ENCODE data around the gene GCC1. TPM values are rescaled to one million over a fixed set of nuclear protein-coding genes. Genes with fewer than 3 reads are reported as not detected.

Gene GCC1
- polyA plus RNA-seq, result 13.1 TPM
- long read RNA-seq, donor 1, result 0 reads
- long read RNA-seq, donor 2, full-length matches to known transcripts, result 1 of 1 reads
- long read RNA-seq, donor 2, partial matches to known transcripts, result 0 of 1 reads
- long read RNA-seq, donor 2, other reads (novel, unspliced or antisense), result 0 of 1 reads
- long read RNA-seq, donor 3, full-length matches to known transcripts, result 7 of 7 reads
- long read RNA-seq, donor 3, partial matches to known transcripts, result 0 of 7 reads
- long read RNA-seq, donor 3, other reads (novel, unspliced or antisense), result 0 of 7 reads
- long read RNA-seq, donor 4, result 0 reads
- long read RNA-seq, donor 5, full-length matches to known transcripts, result 2 of 8 reads
- long read RNA-seq, donor 5, partial matches to known transcripts, result 6 of 8 reads
- long read RNA-seq, donor 5, other reads (novel, unspliced or antisense), result 0 of 8 reads
- long read RNA-seq, donor 6, full-length matches to known transcripts, result 4 of 4 reads
- long read RNA-seq, donor 6, partial matches to known transcripts, result 0 of 4 reads
- long read RNA-seq, donor 6, other reads (novel, unspliced or antisense), result 0 of 4 reads
- long read RNA-seq, donor 7, partial matches to known transcripts, result 197 of 197 reads
- long read RNA-seq, donor 7, other reads (novel, unspliced or antisense), result 0 of 197 reads
- long read RNA-seq, donor 8, full-length matches to known transcripts, result 4 of 4 reads
- long read RNA-seq, donor 8, partial matches to known transcripts, result 0 of 4 reads
- long read RNA-seq, donor 8, other reads (novel, unspliced or antisense), result 0 of 4 reads
- long read RNA-seq, donor 9, result 0 reads
- long read RNA-seq, donor 10, full-length matches to known transcripts, result 3 of 3 reads
- long read RNA-seq, donor 10, partial matches to known transcripts, result 0 of 3 reads
- long read RNA-seq, donor 10, other reads (novel, unspliced or antisense), result 0 of 3 reads
- long read RNA-seq, donor 11, full-length matches to known transcripts, result 4 of 315 reads
- long read RNA-seq, donor 11, partial matches to known transcripts, result 160 of 315 reads
- long read RNA-seq, donor 11, other reads (novel, unspliced or antisense), result 151 of 315 reads

GRCh38 chr7:127585044-127585953, at the start of gene GCC1:
TSS of gene GCC1 (minus strand) at chr7:127585596. CDS start at chr7:127585182, 414 bp downstream.
- Histone ChIP-seq H3K4me3 (ENCODE audit: low read length) (peak within 1 kb of the TSS; percentile 82), H3K27me3 (ENCODE audit: control insufficient read depth, insufficient read depth, low read length) (no peaks in the 10 kb centered on the region), H3K4me1 (ENCODE audit: control insufficient read depth, insufficient read depth, low read length) (peaks cover 30% of the 10 kb centered on the region), H3K36me3 (ENCODE audit: control insufficient read depth, insufficient read depth, low read length) (peaks cover 35% of the 10 kb centered on the region), H3K9me3 (ENCODE audit: control insufficient read depth, low read depth, low read length) (no peaks in the 10 kb centered on the region), H3K27ac (ENCODE audit: low read length) (peak within 1 kb of the TSS; percentile 69)
- WGBS (ENCODE audit: insufficient coverage, low lambda C conversion rate), result no CpG with 5 or more reads among the region's 78 CpGs
- peak; percentile 87 to 91 for DNase-seq

DNA sequence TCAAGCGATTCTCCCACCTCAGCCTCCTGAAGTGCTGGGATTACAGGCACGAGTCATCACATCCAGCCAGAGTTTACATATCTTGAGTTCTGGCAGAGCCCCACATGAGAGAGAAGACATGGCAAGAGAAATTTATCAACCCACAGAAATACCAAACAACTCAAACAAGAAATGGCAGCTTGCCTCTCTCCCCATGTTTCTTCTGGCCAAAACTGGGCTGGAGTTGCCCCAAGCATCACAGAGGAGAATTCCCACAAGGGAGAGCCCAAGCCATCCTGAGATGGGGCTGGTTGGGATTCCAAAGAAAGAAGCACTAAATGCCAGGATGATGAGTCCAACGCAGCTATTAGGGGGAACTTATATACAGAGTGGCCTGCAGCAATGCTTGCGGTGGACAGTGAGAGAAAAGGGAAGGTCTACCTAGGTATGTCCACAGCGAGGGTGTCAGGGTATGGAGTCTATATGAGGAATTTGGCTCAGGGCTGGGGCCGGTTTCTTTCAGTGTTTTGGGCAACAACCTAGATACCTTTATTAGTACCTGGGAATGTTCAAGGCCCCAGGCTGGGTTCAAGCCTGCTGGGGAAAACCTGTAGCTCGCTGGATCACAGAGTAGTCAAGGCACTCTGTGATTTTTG, 47.0 kb upstream of the GCC1 start:
- DNase-seq, result no peak
- H3K4me3 ChIP-seq (ENCODE audit: low read length), result no peak overlapping the region
- no peaks in the 10 kb centered on the region for H3K27me3 ChIP-seq (ENCODE audit: control insufficient read depth, insufficient read depth, low read length)
- no CpG with 5 or more reads among the region's 7 CpGs for WGBS (ENCODE audit: insufficient coverage, low lambda C conversion rate)
- H3K27ac ChIP-seq (ENCODE audit: low read length), result no peak overlapping the region
- H3K36me3 ChIP-seq (ENCODE audit: control insufficient read depth, insufficient read depth, low read length), result no peaks in the 10 kb centered on the region
- H3K4me1 ChIP-seq (ENCODE audit: control insufficient read depth, insufficient read depth, low read length), result peaks cover 2% of the 10 kb centered on the region
- no peaks in the 10 kb centered on the region for H3K9me3 ChIP-seq (ENCODE audit: control insufficient read depth, low read depth, low read length)

DNA sequence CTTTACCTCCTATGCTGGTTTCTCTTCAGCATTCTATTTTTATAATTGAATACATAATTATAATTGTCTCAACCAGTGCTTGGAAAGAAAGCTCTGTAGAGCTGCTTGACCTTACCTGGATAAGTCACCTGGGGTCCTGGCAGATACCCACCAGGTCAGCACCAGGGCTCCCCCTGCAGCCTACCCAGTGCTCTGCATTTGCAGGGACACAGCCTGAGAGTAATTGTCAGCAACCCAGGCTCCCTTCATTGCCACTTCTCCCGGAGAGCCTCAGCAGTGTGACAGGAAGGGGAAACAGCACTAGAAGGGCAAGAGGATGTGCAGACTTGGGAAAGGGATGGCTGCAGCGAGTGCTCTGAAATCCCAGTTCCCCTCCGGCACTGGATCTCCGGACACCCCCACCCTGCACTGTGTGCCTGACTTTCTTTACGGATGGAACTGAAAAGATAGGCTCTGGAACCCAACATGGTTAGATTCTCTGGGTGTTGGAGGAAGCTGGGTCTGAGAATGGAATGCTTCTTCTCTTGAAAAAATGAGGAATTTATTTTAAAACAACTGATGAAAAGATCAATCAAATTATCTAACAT, 44.0 kb upstream of the GCC1 start:
- peak; percentile 11 to 20 for DNase-seq
- WGBS (ENCODE audit: insufficient coverage, low lambda C conversion rate), result no CpG with 5 or more reads among the region's 5 CpGs
- H3K27me3 ChIP-seq (ENCODE audit: control insufficient read depth, insufficient read depth, low read length), result no peaks in the 10 kb centered on the region

GRCh38 chr7:127628445-127628844, 43.0 kb upstream of the GCC1 start:
- Histone ChIP-seq H3K4me1 (ENCODE audit: control insufficient read depth, insufficient read depth, low read length) (peaks cover 2% of the 10 kb centered on the region), H3K9me3 (ENCODE audit: control insufficient read depth, low read depth, low read length) (no peaks in the 10 kb centered on the region), H3K27ac (ENCODE audit: low read length) (no peak overlapping the region), H3K4me3 (ENCODE audit: low read length) (no peak overlapping the region), H3K27me3 (ENCODE audit: control insufficient read depth, insufficient read depth, low read length) (no peaks in the 10 kb centered on the region), H3K36me3 (ENCODE audit: control insufficient read depth, insufficient read depth, low read length) (no peaks in the 10 kb centered on the region)
- DNase-seq, result no peak
- WGBS (ENCODE audit: insufficient coverage, low lambda C conversion rate), result no CpG with 5 or more reads among the region's 3 CpGs

More for the DNA sequence above, 44.0 kb upstream of the GCC1 start:
- Histone ChIP-seq H3K27ac (ENCODE audit: low read length) (no peak overlapping the region), H3K4me3 (ENCODE audit: low read length) (no peak overlapping the region), H3K9me3 (ENCODE audit: control insufficient read depth, low read depth, low read length) (no peaks in the 10 kb centered on the region), H3K4me1 (ENCODE audit: control insufficient read depth, insufficient read depth, low read length) (peaks cover 2% of the 10 kb centered on the region), H3K36me3 (ENCODE audit: control insufficient read depth, insufficient read depth, low read length) (no peaks in the 10 kb centered on the region)

DNA sequence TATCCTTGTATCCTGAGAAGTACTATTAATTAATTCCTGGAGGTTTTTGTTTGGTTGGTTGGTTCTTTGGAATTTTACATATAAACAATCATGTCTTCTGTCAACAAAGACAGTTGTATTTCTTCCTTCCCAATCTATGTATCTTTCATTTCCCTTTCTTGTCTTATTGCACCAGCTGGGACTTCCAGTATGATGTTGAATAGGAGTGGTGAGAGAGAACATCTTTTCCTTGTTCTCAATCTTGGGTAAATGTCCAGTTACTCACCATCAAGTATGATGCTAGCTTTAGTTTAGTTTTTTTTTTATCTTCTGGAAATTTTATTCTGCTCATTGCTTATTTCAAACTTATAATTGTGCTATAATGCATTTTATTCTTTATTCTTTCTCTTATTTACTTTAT, 39.9 kb upstream of the GCC1 start:
- Histone ChIP-seq H3K27ac (ENCODE audit: low read length) (no peak overlapping the region), H3K27me3 (ENCODE audit: control insufficient read depth, insufficient read depth, low read length) (peaks cover 8% of the 10 kb centered on the region), H3K4me3 (ENCODE audit: low read length) (no peak overlapping the region), H3K4me1 (ENCODE audit: control insufficient read depth, insufficient read depth, low read length) (peaks cover 2% of the 10 kb centered on the region), H3K36me3 (ENCODE audit: control insufficient read depth, insufficient read depth, low read length) (no peaks in the 10 kb centered on the region), H3K9me3 (ENCODE audit: control insufficient read depth, low read depth, low read length) (no peaks in the 10 kb centered on the region)
- DNase-seq, result no peak

DNA sequence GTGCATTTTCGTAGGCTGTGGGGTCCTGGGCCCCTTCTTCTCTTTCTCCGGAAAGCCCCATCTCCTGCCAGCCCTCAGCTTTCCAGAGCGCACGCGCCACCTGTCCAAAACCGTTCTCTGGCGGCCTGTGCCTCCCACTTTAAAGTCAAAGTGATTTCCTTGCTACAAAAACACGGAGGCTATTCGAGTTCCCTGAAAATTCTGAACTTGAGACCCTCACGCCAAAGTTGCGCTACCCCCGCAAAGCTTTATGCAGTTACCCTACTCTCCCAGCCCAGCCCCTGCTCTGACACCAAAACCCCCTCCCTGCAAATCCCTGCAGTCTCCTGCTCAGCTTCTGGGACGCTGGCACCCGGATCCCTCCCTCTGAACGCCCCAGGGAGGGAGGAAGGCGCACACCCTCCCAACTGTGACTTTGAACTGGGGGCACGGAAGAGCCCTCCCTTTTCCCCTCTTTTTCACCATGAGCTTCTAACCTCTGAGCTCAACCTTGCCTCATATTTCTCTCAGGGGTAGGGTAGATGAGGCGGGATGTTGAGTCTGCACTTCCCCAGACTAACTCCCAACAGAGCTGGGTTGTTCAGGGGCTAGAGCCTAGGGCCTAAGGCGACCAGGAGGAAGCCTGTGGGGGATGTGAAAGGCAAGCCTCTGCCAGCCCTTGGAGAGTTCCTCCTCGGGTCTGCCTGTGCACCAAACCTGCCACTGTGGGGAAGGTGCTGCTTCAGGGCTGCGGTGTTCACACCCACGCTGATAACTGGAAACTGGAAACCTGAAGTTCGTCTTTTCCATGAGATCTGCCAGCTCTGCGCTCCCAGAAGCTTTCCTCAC, 35.2 kb upstream of the GCC1 start:
- Histone ChIP-seq H3K36me3 (ENCODE audit: control insufficient read depth, insufficient read depth, low read length) (no peaks in the 10 kb centered on the region), H3K4me3 (ENCODE audit: low read length) (no peak overlapping the region), H3K27me3 (ENCODE audit: control insufficient read depth, insufficient read depth, low read length) (peaks cover 39% of the 10 kb centered on the region), H3K4me1 (ENCODE audit: control insufficient read depth, insufficient read depth, low read length) (no peaks in the 10 kb centered on the region), H3K9me3 (ENCODE audit: control insufficient read depth, low read depth, low read length) (no peaks in the 10 kb centered on the region), H3K27ac (ENCODE audit: low read length) (no peak overlapping the region)
- WGBS (ENCODE audit: insufficient coverage, low lambda C conversion rate), result 20% methylated on average over 1 of the region's 24 CpGs
- DNase-seq, result peak in 1 of 2 donors; percentile 24

- no peaks in the 10 kb centered on the region for H3K36me3 ChIP-seq (ENCODE audit: control insufficient read depth, insufficient read depth, low read length)
- H3K27ac ChIP-seq (ENCODE audit: low read length), result no peak overlapping the region
- H3K4me1 ChIP-seq (ENCODE audit: control insufficient read depth, insufficient read depth, low read length), result no peaks in the 10 kb centered on the region
- no peak overlapping the region for H3K4me3 ChIP-seq (ENCODE audit: low read length)
- peak in 1 of 2 donors; percentile 29 for DNase-seq
- no CpG with 5 or more reads among the region's 27 CpGs for WGBS (ENCODE audit: insufficient coverage, low lambda C conversion rate)
- no peaks in the 10 kb centered on the region for H3K9me3 ChIP-seq (ENCODE audit: control insufficient read depth, low read depth, low read length)
- peaks cover 46% of the 10 kb centered on the region for H3K27me3 ChIP-seq (ENCODE audit: control insufficient read depth, insufficient read depth, low read length)
These were observed 34.4 kb upstream of the GCC1 start for GRCh38 chr7:127619681-127620405.

- no peak for DNase-seq
- no CpG with 5 or more reads among the region's 1 CpG for WGBS (ENCODE audit: insufficient coverage, low lambda C conversion rate)
- H3K27me3 ChIP-seq (ENCODE audit: control insufficient read depth, insufficient read depth, low read length), result peaks cover 50% of the 10 kb centered on the region
These were observed 33.4 kb upstream of the GCC1 start for GRCh38 chr7:127618775-127619174.

More at GRCh38 chr7:127618775-127619174, 33.4 kb upstream of the GCC1 start:
- Histone ChIP-seq H3K4me3 (ENCODE audit: low read length) (no peak overlapping the region), H3K36me3 (ENCODE audit: control insufficient read depth, insufficient read depth, low read length) (no peaks in the 10 kb centered on the region), H3K9me3 (ENCODE audit: control insufficient read depth, low read depth, low read length) (no peaks in the 10 kb centered on the region), H3K4me1 (ENCODE audit: control insufficient read depth, insufficient read depth, low read length) (no peaks in the 10 kb centered on the region), H3K27ac (ENCODE audit: low read length) (no peak overlapping the region)

All from large intestine (tissue), 12 donors.